Upper lobe of left lung (tissue), 6 donors: ENCODE data around the gene MLLT6. TPM values are rescaled to one million over a fixed set of nuclear protein-coding genes. Genes with fewer than 3 reads are reported as not detected.

Source experiments
- ATAC-seq, 2 donors: fragments of 200-7000 bp; cut with Tn5 transposase; one replicate each; pipeline ENCODE4 v1.9.1; 2022; ENCODE audit warnings: mild to moderate bottlenecking in 2 of 2, moderate library complexity in 2 of 2; ENCODE audit not compliant: low FRiP score in 2 of 2
- DNase-seq, 2 donors: peaks; one replicate each; pipeline ENCODE4 v3.0.0-alpha.2; 2019 to 2020
- H3K27ac ChIP-seq, 4 donors: fragments of 200-600 bp; sonication (generic); one replicate each; pipeline ENCODE4 v1.5.1; 2016 to 2019
- H3K27me3 ChIP-seq, 4 donors: fragments of 200-600 bp; sonication (generic); one replicate each; pipeline ENCODE4 v1.5.1; 2017 to 2019
- H3K36me3 ChIP-seq, 4 donors: fragments of 200-600 bp; sonication (generic); one replicate each; pipeline ENCODE4 v1.5.1; 2016 to 2019
- H3K4me1 ChIP-seq, 4 donors: fragments of 200-600 bp; sonication (generic); one replicate each; pipeline ENCODE4 v1.5.1; 2018 to 2019
- H3K4me3 ChIP-seq, 4 donors: fragments of 200-600 bp; sonication (generic); one replicate each; pipeline ENCODE4 v1.5.1; 2017 to 2019; ENCODE audit warnings: mild to moderate bottlenecking in 2 of 4, moderate library complexity in 1 of 4
- H3K9me3 ChIP-seq, 4 donors: fragments of 200-600 bp; sonication (generic); one replicate each; pipeline ENCODE4 v1.5.1; 2018 to 2019
- EP300 ChIP-seq, 4 donors: sonication (generic); formaldehyde crosslinking; IDR thresholded peaks; one replicate each; pipeline ENCODE4 v1.5.1; 2017; ENCODE audit warnings: antibody characterized with exemption in 4 of 4, control low read depth in 2 of 4
- POLR2A ChIP-seq, 4 donors: fragments of 450-650 bp; IDR thresholded peaks; one replicate each; pipeline ENCODE4 v1.5.1; 2016 to 2017; ENCODE audit warnings: antibody characterized with exemption in 4 of 4, mild to moderate bottlenecking in 2 of 4
- POLR2AphosphoS5 ChIP-seq, 2 donors: sonication (generic); formaldehyde crosslinking; IDR thresholded peaks; one replicate each; pipeline ENCODE4 v1.5.1; 2017; ENCODE audit warnings: antibody characterized with exemption in 2 of 2
- WGBS, 2 donors: methylation state at CpG; one replicate each; pipeline ENCODE4 v1.1.5; 2017 to 2018; 5-methylcytosine and 5-hydroxymethylcytosine counted together
- total RNA-seq, 6 donors: library from RNA; depleted of rRNA in 4 of 6; stranded (reverse); fragments of >200 nt in 4 of 6; gene quantifications; one replicate each; pipeline versions ENCODE4 v1.1.0 to v1.2.1, GENCODE V29; 2016 to 2021
- TF ChIP-seq, protein P1 (sequence below), 6 experiments: fragments of 450-650 bp in 4 of 6; fragments of 200-600 bp in 2 of 6; sonication (generic) in 2 of 6; IDR thresholded peaks; one replicate each; pipeline ENCODE4 v1.5.1; 2016 to 2019; ENCODE audit warnings: antibody characterized with exemption in 6 of 6
- donor health status: DM: no; HTN: no; CAD: no; lungs with moderate emphysema.
- donor health status: DM: no; HTN: yes; CAD: no; lungs with severe emphysema.

Gene MLLT6
- total RNA-seq, 6 donors from 2014 or later: 69.2 to 305 (median 122) TPM

DNA sequence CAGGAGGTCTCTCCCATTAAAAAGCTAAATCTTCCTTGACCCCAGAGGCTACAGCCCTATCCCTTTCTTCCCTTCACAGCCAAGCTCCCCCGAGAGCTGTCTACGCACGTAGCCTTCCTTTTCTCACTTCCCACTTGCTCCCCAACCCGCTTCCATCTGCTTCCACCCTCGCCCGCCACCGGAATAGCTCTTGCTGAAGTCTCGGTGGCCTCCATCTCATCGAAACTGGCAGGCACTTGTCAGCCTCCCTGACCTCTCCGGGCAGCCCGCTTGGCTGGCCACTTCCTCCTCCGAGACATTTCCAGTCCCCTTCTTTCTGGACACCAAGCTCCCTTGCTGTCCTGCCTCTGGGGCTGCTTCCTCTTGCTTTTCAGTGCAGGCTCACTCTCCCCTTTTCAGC lies 19.6 kb upstream of the MLLT6 start:
- ATAC-seq (peak; percentile 34 to 63), DNase-seq (peak; percentile 33 to 38)
- Histone ChIP-seq H3K27me3 (no peaks in the 10 kb centered on the region), H3K4me3 (no peak overlapping the region), H3K9me3 (no peaks in the 10 kb centered on the region), H3K27ac (no peak overlapping the region), H3K4me1 (no peaks in the 10 kb centered on the region), H3K36me3 (no peaks in the 10 kb centered on the region)
- WGBS, 2 donors: 74 to 87% methylated on average over 12 of the region's 12 CpGs
- TF ChIP-seq POLR2A (IDR thresholded peaks at IDR 0.05): peak in 1 of 4 donors; percentile 15
- TF ChIP-seq POLR2AphosphoS5 (IDR thresholded peaks at IDR 0.05): no peak

DNA sequence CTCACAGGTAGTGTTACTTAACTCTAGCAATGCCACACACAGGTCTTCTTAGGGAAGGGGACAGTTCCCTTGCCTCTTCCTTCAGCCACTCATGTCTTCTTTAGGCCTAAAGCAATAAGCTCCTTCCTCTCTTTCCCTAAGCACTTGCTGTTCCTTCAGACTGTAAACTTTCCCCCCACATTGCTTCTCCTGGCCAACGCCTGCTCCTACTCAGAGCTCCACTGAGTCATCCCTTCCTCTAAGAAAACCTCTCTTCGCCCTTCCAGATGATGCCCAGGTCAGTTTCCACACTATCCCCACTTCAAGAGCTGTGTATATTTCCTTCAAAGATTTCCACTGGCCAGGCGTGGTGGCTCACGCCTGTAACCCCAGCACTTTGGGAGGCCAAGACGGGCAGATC lies 17.8 kb upstream of the MLLT6 start:
- no peak for ATAC-seq
- TF ChIP-seq POLR2A (IDR thresholded peaks at IDR 0.05) (no peak), EP300 (IDR thresholded peaks at IDR 0.05) (no peak), POLR2AphosphoS5 (IDR thresholded peaks at IDR 0.05) (no peak)
- TF ChIP-seq, protein P1, sequence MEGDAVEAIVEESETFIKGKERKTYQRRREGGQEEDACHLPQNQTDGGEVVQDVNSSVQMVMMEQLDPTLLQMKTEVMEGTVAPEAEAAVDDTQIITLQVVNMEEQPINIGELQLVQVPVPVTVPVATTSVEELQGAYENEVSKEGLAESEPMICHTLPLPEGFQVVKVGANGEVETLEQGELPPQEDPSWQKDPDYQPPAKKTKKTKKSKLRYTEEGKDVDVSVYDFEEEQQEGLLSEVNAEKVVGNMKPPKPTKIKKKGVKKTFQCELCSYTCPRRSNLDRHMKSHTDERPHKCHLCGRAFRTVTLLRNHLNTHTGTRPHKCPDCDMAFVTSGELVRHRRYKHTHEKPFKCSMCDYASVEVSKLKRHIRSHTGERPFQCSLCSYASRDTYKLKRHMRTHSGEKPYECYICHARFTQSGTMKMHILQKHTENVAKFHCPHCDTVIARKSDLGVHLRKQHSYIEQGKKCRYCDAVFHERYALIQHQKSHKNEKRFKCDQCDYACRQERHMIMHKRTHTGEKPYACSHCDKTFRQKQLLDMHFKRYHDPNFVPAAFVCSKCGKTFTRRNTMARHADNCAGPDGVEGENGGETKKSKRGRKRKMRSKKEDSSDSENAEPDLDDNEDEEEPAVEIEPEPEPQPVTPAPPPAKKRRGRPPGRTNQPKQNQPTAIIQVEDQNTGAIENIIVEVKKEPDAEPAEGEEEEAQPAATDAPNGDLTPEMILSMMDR (IDR thresholded peaks at IDR 0.05): no peak
- Histone ChIP-seq H3K4me1 (peaks cover 0 to 10% (median 0%) of the 10 kb centered on the region in 4 donors), H3K27ac (no peak overlapping the region), H3K9me3 (no peaks in the 10 kb centered on the region), H3K36me3 (no peaks in the 10 kb centered on the region), H3K27me3 (no peaks in the 10 kb centered on the region), H3K4me3 (no peak overlapping the region)
- 90 to 94% methylated on average over 5 of the region's 5 CpGs for WGBS, 2 donors
- DNase-seq: no peak

DNA sequence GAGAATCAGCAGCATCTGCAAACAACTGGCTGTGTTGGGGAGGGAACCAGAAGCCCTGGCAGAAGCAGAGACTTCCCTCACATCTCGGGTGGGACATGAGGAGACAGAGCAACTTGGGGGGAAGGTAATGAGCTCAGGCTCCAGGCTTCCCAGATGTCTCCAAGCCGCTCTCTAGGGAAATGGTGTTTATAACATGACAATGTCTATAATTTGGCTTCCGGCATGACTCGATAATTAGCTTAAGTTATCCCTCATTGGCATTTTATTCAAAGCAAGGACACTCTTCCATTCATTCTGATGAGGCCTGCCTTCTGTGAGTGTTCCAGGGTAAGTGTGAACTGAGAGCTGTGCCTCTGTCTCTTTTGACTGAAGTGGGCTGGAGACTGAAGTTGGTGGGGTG lies 14.7 kb upstream of the MLLT6 start:
- WGBS, 2 donors: 79 to 82% methylated on average over 4 of the region's 4 CpGs
- no peak for ATAC-seq
- H3K9me3 ChIP-seq: no peaks in the 10 kb centered on the region
- H3K36me3 ChIP-seq: no peaks in the 10 kb centered on the region
- H3K4me1 ChIP-seq: peaks cover 5 to 19% (median 12%) of the 10 kb centered on the region in 4 donors
- H3K27ac ChIP-seq: peak overlapping the region in 2 of 4 donors; percentile 17 to 48
- no peaks in the 10 kb centered on the region for H3K27me3 ChIP-seq
- H3K4me3 ChIP-seq: no peak overlapping the region
- TF ChIP-seq, protein P1 (IDR thresholded peaks at IDR 0.05): no peak
- TF ChIP-seq POLR2AphosphoS5 (IDR thresholded peaks at IDR 0.05) (no peak), POLR2A (IDR thresholded peaks at IDR 0.05) (no peak), EP300 (IDR thresholded peaks at IDR 0.05) (no peak)
- no peak for DNase-seq

DNA sequence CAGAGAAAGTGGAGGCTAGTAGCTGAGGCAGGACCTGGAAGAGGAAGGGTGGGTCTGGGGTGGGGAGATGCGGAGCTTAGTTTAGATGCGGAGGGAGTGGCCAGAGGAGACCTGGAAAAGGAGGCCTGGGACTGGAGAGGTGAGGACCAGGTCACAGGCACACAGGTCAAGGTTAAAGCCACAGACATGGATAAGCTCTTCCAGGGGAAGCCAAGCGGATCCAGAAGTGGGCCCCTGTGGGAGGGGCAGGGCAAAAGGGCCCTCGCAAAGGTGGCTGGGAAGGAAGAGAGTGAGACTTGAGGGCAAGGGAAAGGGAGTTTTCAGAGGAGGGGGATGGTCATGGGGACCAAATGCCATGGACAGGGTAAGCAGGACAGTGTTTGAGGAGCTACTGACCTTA lies 13.9 kb upstream of the MLLT6 start:
- no peaks in the 10 kb centered on the region for H3K9me3 ChIP-seq
- peak overlapping the region in 2 of 4 donors; percentile 5 to 61 for H3K27ac ChIP-seq
- DNase-seq: no peak
- no peak overlapping the region for H3K4me3 ChIP-seq
- no peak for ATAC-seq
- peaks cover 5 to 19% (median 12%) of the 10 kb centered on the region in 4 donors for H3K4me1 ChIP-seq
- no peaks in the 10 kb centered on the region for H3K36me3 ChIP-seq
- TF ChIP-seq, protein P1 (IDR thresholded peaks at IDR 0.05): no peak
- TF ChIP-seq EP300 (IDR thresholded peaks at IDR 0.05) (no peak), POLR2A (IDR thresholded peaks at IDR 0.05) (no peak), POLR2AphosphoS5 (IDR thresholded peaks at IDR 0.05) (no peak)
- no peaks in the 10 kb centered on the region for H3K27me3 ChIP-seq
- 74 to 82% methylated on average over 4 of the region's 4 CpGs for WGBS, 2 donors

DNA sequence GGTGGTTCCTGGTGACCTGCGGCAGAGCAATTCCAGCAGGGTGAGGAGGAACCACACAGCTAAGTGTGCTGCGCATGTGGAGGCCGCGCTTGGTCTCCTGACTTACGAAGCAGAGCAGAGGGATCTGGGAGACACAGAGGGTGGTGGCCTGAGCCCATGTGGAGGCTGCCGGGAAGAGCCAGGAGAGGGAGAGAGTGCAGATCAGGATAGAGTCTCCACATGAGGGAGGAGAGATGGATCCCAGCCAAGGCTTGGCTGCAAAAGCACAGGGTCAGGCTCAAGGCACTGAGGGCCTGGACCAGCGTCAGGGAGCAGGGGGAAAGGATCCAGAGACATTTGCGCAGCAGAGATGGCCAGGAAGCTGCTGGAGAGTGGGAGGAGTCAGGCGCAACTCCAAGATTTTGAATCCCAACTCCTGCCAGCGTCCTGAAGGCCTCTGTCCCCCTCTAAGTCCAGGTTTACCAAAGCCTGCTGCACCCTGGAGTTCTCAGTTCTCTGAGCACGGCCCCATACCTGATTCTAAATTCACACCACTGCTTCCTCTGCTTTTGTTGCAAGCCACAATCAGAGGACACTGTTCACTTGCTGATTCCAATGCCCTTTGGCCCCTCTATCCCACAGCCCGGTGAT lies 11.3 kb upstream of the MLLT6 start:
- Histone ChIP-seq H3K4me3 (no peak overlapping the region), H3K9me3 (no peaks in the 10 kb centered on the region), H3K27ac (peak overlapping the region; percentile 2 to 75 (median 44)), H3K27me3 (no peaks in the 10 kb centered on the region), H3K4me1 (peaks cover 5 to 21% (median 14%) of the 10 kb centered on the region in 4 donors), H3K36me3 (no peaks in the 10 kb centered on the region)
- ATAC-seq: peak; percentile 78 to 95
- TF ChIP-seq EP300 (IDR thresholded peaks at IDR 0.05) (no peak), POLR2A (IDR thresholded peaks at IDR 0.05) (no peak), POLR2AphosphoS5 (IDR thresholded peaks at IDR 0.05) (no peak)
- TF ChIP-seq, protein P1 (IDR thresholded peaks at IDR 0.05): no peak
- 44 to 62% methylated on average over 10 to 12 of the region's 12 CpGs for WGBS, 2 donors
- DNase-seq: peak in 1 of 2 donors; percentile 38
